GM12878 (cell line): ENCODE results near the gene CRB2. TPM values are rescaled to one million over a fixed set of nuclear protein-coding genes. Genes with fewer than 3 reads are reported as not detected.

Experiments used
- ATAC-seq: fragments of 200-7000 bp; cut with Tn5 transposase; 3 replicates; pipeline ENCODE4 v1.9.1; 2020; ENCODE audit warnings: mild to moderate bottlenecking, moderate library complexity
- BruUV-seq: library from RNA; stranded (reverse); fragments of 400-500 nt; replicated peaks from 2 replicates; lab custom pipeline; 2021; lab: Mats Ljungman, UMichigan
- CTCF ChIA-PET: fragments of 300-600 bp; sonication (Branson Sonifier 250); formaldehyde crosslinking; extraction: SDS; loops from one replicate; lab custom pipeline; 2021; ENCODE audit warnings: inconsistent platforms; lab: Yijun Ruan, JAX
- POLR2A ChIA-PET: fragments of 350-600 bp; formaldehyde crosslinking; extraction: SDS; loops from one replicate; lab custom pipeline; 2021; ENCODE audit warnings: inconsistent platforms; lab: Charles Lee
- RAD21 ChIA-PET: fragments of 300-600 bp; sonication (Branson Sonifier 250); formaldehyde crosslinking; loops from one replicate; lab custom pipeline; 2023; ENCODE audit warnings: antibody characterized with exemption; ENCODE audit not compliant: unreplicated experiment; lab: Charles Lee
- SMC1A ChIA-PET: fragments of 300-600 bp; sonication (Branson Sonifier 250); formaldehyde crosslinking; loops from one replicate; lab custom pipeline; 2023; ENCODE audit not compliant: unreplicated experiment, uncharacterized antibody; lab: Charles Lee
- DNase-seq: peaks from one replicate; pipeline ENCODE4 v3.0.0-alpha.2; 2011; ENCODE audit warnings: low read depth, low spot score
- FAIRE-seq: peaks from 3 replicates; lab custom pipeline; 2011; peaks lifted over from hg19 to GRCh38; lab: Jason Lieb, UNC
- H2AFZ ChIP-seq: 2 replicates; pipeline ENCODE4 v1.6.0; 2011; ENCODE audit warnings: low read depth, low read length, control low read depth; ENCODE audit not compliant: control insufficient read depth
- H3K27ac ChIP-seq: 2 replicates; pipeline ENCODE4 v1.5.1; 2011; ENCODE audit warnings: control low read depth; ENCODE audit not compliant: control insufficient read depth, insufficient read depth
- H3K27me3 ChIP-seq, 2 experiments: replicated peaks in 1 of 2; 2 replicates each; pipeline versions ENCODE4 v1.6.0 to v1.6.1; 2011; ENCODE audit warnings: low read length in 1 of 2; ENCODE audit not compliant: control insufficient read depth in 2 of 2, insufficient read depth in 2 of 2
- H3K36me3 ChIP-seq, 2 experiments: 2 replicates each; pipeline ENCODE4 v1.5.1; 2011; ENCODE audit warnings: low read length in 1 of 2; ENCODE audit not compliant: control insufficient read depth in 2 of 2, insufficient read depth in 2 of 2
- H3K4me1 ChIP-seq: 2 replicates; pipeline ENCODE4 v1.6.1; 2011; ENCODE audit warnings: mild to moderate bottlenecking, low read length, moderate library complexity, mixed read lengths; ENCODE audit not compliant: control insufficient read depth, insufficient read depth
- H3K4me2 ChIP-seq: 2 replicates; pipeline ENCODE4 v1.6.0; 2011; ENCODE audit warnings: control low read depth; ENCODE audit not compliant: control insufficient read depth, insufficient read depth
- H3K4me3 ChIP-seq: fragments of 200-600 bp; sonication (generic); 2 replicates; pipeline ENCODE4 v1.5.1; 2016
- H3K79me2 ChIP-seq: 2 replicates; pipeline ENCODE4 v1.6.0; 2011; ENCODE audit warnings: low read length; ENCODE audit not compliant: control insufficient read depth, insufficient read depth
- H3K9ac ChIP-seq: 2 replicates; pipeline ENCODE4 v1.8.0; 2011; ENCODE audit warnings: low read length, control low read depth, mixed read lengths; ENCODE audit not compliant: control insufficient read depth, insufficient read depth
- H3K9me3 ChIP-seq: replicated peaks from 3 replicates; pipeline ENCODE4 v1.5.1; 2011; ENCODE audit warnings: mild to moderate bottlenecking, low read length; ENCODE audit not compliant: control insufficient read depth, insufficient read depth
- H4K20me1 ChIP-seq: 2 replicates; pipeline ENCODE4 v1.6.0; 2011; ENCODE audit not compliant: control insufficient read depth, insufficient read depth
- ATF2 ChIP-seq: IDR thresholded peaks from 2 replicates; pipeline ENCODE4 v1.6.1; 2012; ENCODE audit warnings: low read length, inconsistent platforms
- CEBPB ChIP-seq, 2 experiments: fragments of 150-350 bp in 1 of 2; IDR thresholded peaks; 2 replicates each; pipeline ENCODE4 v1.6.1; 2012 to 2014; ENCODE audit warnings: low read depth in 2 of 2, low read length in 2 of 2, borderline replicate concordance in 1 of 2, inconsistent platforms in 1 of 2
- E4F1 ChIP-seq: fragments of 450-650 bp; IDR thresholded peaks from 2 replicates; pipeline ENCODE4 v1.6.1; 2018; ENCODE audit warnings: borderline replicate concordance, mild to moderate bottlenecking; ENCODE audit not compliant: partially characterized antibody
- IKZF2 ChIP-seq, 2 experiments: fragments of 450-650 bp; IDR thresholded peaks; 2 replicates each; pipeline ENCODE4 v1.6.1; 2017; ENCODE audit warnings: mild to moderate bottlenecking in 2 of 2, moderate library complexity in 2 of 2
- NRF1 ChIP-seq: conservative IDR thresholded peaks from 2 replicates; pipeline ENCODE4 v1.6.1; 2011; ENCODE audit warnings: mild to moderate bottlenecking, low read depth, low read length, improper control_type of control experiment
- PKNOX1 ChIP-seq: fragments of 450-650 bp; IDR thresholded peaks from 2 replicates; pipeline ENCODE4 v1.6.1; 2016; ENCODE audit warnings: mild to moderate bottlenecking
- TAF1 ChIP-seq: IDR thresholded peaks from 2 replicates; pipeline ENCODE4 v1.6.1; 2011; ENCODE audit warnings: mild to moderate bottlenecking, low read depth, low read length, borderline replicate concordance
- ZBED1 ChIP-seq: IDR thresholded peaks from 2 replicates; pipeline ENCODE4 v1.6.1; 2016; ENCODE audit warnings: borderline replicate concordance
- WGBS: methylation state at CpG from one replicate; pipeline ENCODE4 v1.1.6; 2016; ENCODE audit warnings: low lambda C conversion rate; ENCODE audit not compliant: insufficient replicate concordance, insufficient coverage; ENCODE audit errors: missing lambda C conversion rate; 5-methylcytosine and 5-hydroxymethylcytosine counted together
- in situ Hi-C: fragments of 300-500 bp; cut with MboI; formaldehyde crosslinking; loops from 9 replicates; pipeline ENCODE4 v1.14.3; 2018; ENCODE audit warnings: mixed read lengths
- intact Hi-C: fragments of 100-400 bp; cut with micrococcal nuclease; formaldehyde crosslinking; loops from one replicate; pipeline ENCODE4 v1.14.2; 2022; ENCODE audit not compliant: unreplicated experiment
- polyA plus RNA-seq, 11 experiments: library from polyadenylated mRNA; depleted of rRNA in 4 of 11; unstranded in 6 of 11; stranded (reverse) in 5 of 11; fragments of >200 nt; fragmentation: Nextera tagmentation in 4 of 11; fragmentation: Illumina TruSeq in 1 of 11; extraction: Ambion mirVana in 4 of 11; extraction: Trizol in 1 of 11; gene quantifications; 1 replicate in 1 of 11; 2 replicates in 10 of 11; pipeline versions ENCODE4 v1.2.1 to v1.2.3, GENCODE V29; 2011 to 2016; ENCODE audit warnings: inconsistent platforms in 2 of 11, missing spikeins in 2 of 11, low read depth in 1 of 11
- total RNA-seq, 4 experiments: library from RNA; depleted of rRNA in 3 of 4; stranded (reverse); fragments of >200 nt in 3 of 4; fragmentation: Illumina TruSeq in 1 of 4; extraction: Trizol in 1 of 4; gene quantifications; 2 replicates each; pipeline versions ENCODE4 v1.2.1 to v1.2.3, GENCODE V29; 2013 to 2021

Gene CRB2
- total and polyA plus RNA-seq, 10 of the 15 experiments (the other 5 are each of a cell fraction or from before 2014, with no cell fraction given): 0.01 to 0.80 (median 0.23) TPM; not detected in 3

- TF ChIP-seq CEBPB (IDR thresholded peaks at IDR 0.05; ENCODE audit: borderline replicate concordance in 1 of 2, low read depth in 2 of 2, low read length in 2 of 2) (no peak), PKNOX1 (no peak), ZBED1 (no peak), TAF1 (no peak)
- TF ChIP-seq, all 136 proteins: peak for 0
Observed at GRCh38 chr9:123315635-123316034, 40.4 kb upstream of the CRB2 start (continued).

- FAIRE-seq (peak; percentile 31), DNase-seq (no peak), ATAC-seq (peak; percentile 23)
- no peak overlapping the region; the same call in 1 of the 2 replicates for H2AFZ ChIP-seq
- no peaks in the 10 kb centered on the region for H3K79me2 ChIP-seq
- no peaks in the 10 kb centered on the region for H3K9me3 ChIP-seq
- ChIA-PET POLR2A (interaction anchor here (0.5 to 3.0 kb wide), 4 partner anchors 9 to 247 kb away, joined by 3 to 30 read pairs (median 3); no protein-coding TSS in a partner anchor), RAD21 (interaction anchor here (5.8 kb wide), 1 partner anchor 23 kb away, joined by 61 read pairs; no protein-coding TSS in a partner anchor), SMC1A (interaction anchor here (1.0 to 18.1 kb wide), 3 partner anchors 11 to 23 kb away, joined by 3 to 268 read pairs (median 4); no protein-coding TSS in a partner anchor), CTCF (interaction anchor here (0.7 kb wide), 1 partner anchor 33 kb away, joined by 3 read pairs; no protein-coding TSS in a partner anchor)
- no peak overlapping the region for H3K4me2 ChIP-seq
- WGBS: 31% methylated on average over 7 of the region's 7 CpGs
- in situ Hi-C loops (no loop called here), intact Hi-C loops (no loop called here)
- H4K20me1 ChIP-seq: no peaks in the 10 kb centered on the region
- TF ChIP-seq NRF1 (no peak), IKZF2 (IDR thresholded peaks at IDR 0.05) (no peak), E4F1 (no peak), ATF2 (no peak)
- no peak overlapping the region for H3K27ac ChIP-seq
- no peak overlapping the region for H3K9ac ChIP-seq
- no peaks in the 10 kb centered on the region for H3K36me3 ChIP-seq
- no peak overlapping the region for H3K4me3 ChIP-seq
- H3K4me1 ChIP-seq: peaks cover 39% of the 10 kb centered on the region
- H3K27me3 ChIP-seq: no peaks in the 10 kb centered on the region
- no TSS peak for BruUV-seq
Observed at GRCh38 chr9:123316053-123316718, 39.8 kb upstream of the CRB2 start.
